ENCODE results near the gene HIBCH.
A peak's percentile ranks its signal among the peaks of the same experiment; 100 is the strongest.

HIBCH gene

DNA sequence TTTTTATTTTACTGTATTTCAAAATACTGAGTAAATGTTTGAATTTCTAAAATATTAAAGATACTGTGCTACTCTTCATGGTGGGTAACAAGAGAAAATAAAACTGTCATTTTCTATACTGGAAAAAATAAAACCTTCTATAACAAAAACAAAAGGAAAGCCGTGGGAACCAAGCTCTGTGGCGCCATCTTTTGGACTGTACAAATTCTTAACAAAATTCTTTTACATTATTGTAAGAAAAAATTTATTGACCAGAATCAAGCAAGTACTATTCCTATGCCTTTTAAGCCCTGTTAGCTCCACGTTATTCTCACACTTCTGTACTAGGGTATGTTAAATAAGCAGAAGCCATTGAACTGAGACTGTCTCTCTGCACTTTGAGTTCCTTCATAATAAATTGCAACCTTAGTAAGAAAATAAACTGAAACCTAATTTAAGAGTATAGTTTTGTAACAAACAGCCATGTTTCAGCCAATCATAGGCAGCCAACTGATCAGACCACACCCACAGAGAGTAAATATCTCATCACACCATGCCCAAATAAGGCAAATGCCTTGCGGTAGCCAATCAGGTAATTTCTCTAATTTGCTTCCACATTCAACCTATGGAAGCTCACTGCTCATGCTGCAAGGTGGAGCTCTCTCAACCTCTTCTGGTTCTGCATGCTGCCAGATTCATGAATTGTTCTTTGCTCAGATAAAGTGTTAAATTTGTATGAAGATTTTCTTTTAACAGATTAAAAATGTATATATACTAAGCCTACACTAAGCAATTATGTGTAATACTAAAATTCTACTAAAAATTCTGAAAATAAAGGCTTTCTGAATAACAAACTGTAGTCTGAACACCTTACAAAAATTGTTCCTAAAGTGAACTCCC, 42.2 kb downstream of the HIBCH start:
- Histone ChIP-seq H3K4me2 (ENCODE audit: low read length) (no peak overlapping the region), H3K9me2 (ENCODE audit: low read depth, low read length) (no peaks in the 10 kb centered on the region), H3K4me1 (ENCODE audit: insufficient read depth, low read length, severe bottlenecking) (peaks cover 4% of the 10 kb centered on the region), H3K79me2 (ENCODE audit: insufficient read depth, low read length) (no peaks in the 10 kb centered on the region), H4K20me1 (ENCODE audit: insufficient read depth, low read length) (no peaks in the 10 kb centered on the region), H3K4me3 (ENCODE audit: low read depth, low read length, poor library complexity, severe bottlenecking) (no peak overlapping the region), H3K27ac (ENCODE audit: low read depth, low read length, poor library complexity, severe bottlenecking) (no peak overlapping the region), H3K9me3 (ENCODE audit: low read length) (no peaks in the 10 kb centered on the region), H2AFZ (ENCODE audit: low read length) (no peak overlapping the region), H3F3A (ENCODE audit: insufficient read depth, low read length) (no peaks in the 10 kb centered on the region), H3K9ac (ENCODE audit: low read length) (no peak overlapping the region), H3K27me3 (ENCODE audit: insufficient read depth, low read length) (no peaks in the 10 kb centered on the region), H3K36me3 (ENCODE audit: insufficient read depth, low read length) (no peaks in the 10 kb centered on the region; the same call in 1 of the 2 replicates)
- TF ChIP-seq EZH2 (IDR thresholded peaks at IDR 0.05; ENCODE audit: borderline replicate concordance, low read length) = no peak
- TF ChIP-seq, protein P1, sequence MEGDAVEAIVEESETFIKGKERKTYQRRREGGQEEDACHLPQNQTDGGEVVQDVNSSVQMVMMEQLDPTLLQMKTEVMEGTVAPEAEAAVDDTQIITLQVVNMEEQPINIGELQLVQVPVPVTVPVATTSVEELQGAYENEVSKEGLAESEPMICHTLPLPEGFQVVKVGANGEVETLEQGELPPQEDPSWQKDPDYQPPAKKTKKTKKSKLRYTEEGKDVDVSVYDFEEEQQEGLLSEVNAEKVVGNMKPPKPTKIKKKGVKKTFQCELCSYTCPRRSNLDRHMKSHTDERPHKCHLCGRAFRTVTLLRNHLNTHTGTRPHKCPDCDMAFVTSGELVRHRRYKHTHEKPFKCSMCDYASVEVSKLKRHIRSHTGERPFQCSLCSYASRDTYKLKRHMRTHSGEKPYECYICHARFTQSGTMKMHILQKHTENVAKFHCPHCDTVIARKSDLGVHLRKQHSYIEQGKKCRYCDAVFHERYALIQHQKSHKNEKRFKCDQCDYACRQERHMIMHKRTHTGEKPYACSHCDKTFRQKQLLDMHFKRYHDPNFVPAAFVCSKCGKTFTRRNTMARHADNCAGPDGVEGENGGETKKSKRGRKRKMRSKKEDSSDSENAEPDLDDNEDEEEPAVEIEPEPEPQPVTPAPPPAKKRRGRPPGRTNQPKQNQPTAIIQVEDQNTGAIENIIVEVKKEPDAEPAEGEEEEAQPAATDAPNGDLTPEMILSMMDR (IDR thresholded peaks at IDR 0.05; ENCODE audit: low read length) = peak; percentile 58; the same call in 1 of the 2 replicates

DNA sequence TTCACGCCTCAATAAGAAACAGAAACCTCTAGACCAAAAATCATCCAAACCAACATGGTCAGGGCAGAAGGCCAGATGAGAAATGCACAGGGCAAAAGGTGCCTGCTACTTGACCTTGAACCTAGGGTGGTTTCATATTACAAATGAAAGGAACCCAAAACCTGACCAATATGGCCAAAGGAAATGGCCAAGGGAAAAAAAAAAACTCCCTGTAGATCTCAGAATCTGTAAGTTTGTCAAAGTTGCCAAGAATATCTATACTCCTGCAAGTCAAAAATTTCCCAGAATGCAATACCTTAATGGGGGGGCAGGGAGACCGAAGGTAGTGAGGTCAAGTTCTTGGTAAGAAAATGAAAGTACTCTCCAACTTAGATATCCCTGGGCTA, 47.2 kb downstream of the HIBCH start:
- H3K79me2 ChIP-seq (ENCODE audit: insufficient read depth, low read length) = no peaks in the 10 kb centered on the region
- H3K9ac ChIP-seq (ENCODE audit: low read length) = no peak overlapping the region
- no peaks in the 10 kb centered on the region for H3K27me3 ChIP-seq (ENCODE audit: insufficient read depth, low read length)
- H3K27ac ChIP-seq (ENCODE audit: low read depth, low read length, poor library complexity, severe bottlenecking) = no peak overlapping the region
- peaks cover 1% of the 10 kb centered on the region for H3K4me1 ChIP-seq (ENCODE audit: insufficient read depth, low read length, severe bottlenecking)
- no peaks in the 10 kb centered on the region for H3K9me2 ChIP-seq (ENCODE audit: low read depth, low read length)
- H2AFZ ChIP-seq (ENCODE audit: low read length) = no peak overlapping the region
- H3F3A ChIP-seq (ENCODE audit: insufficient read depth, low read length) = no peaks in the 10 kb centered on the region
- H3K4me3 ChIP-seq (ENCODE audit: low read depth, low read length, poor library complexity, severe bottlenecking) = no peak overlapping the region
- TF ChIP-seq, protein P1 (IDR thresholded peaks at IDR 0.05; ENCODE audit: low read length) = no peak
- no peak for TF ChIP-seq EZH2 (IDR thresholded peaks at IDR 0.05; ENCODE audit: borderline replicate concordance, low read length)
- no peaks in the 10 kb centered on the region for H3K36me3 ChIP-seq (ENCODE audit: insufficient read depth, low read length)
- H3K9me3 ChIP-seq (ENCODE audit: low read length) = no peaks in the 10 kb centered on the region
- H4K20me1 ChIP-seq (ENCODE audit: insufficient read depth, low read length) = no peaks in the 10 kb centered on the region
- H3K4me2 ChIP-seq (ENCODE audit: low read length) = no peak overlapping the region

DNA sequence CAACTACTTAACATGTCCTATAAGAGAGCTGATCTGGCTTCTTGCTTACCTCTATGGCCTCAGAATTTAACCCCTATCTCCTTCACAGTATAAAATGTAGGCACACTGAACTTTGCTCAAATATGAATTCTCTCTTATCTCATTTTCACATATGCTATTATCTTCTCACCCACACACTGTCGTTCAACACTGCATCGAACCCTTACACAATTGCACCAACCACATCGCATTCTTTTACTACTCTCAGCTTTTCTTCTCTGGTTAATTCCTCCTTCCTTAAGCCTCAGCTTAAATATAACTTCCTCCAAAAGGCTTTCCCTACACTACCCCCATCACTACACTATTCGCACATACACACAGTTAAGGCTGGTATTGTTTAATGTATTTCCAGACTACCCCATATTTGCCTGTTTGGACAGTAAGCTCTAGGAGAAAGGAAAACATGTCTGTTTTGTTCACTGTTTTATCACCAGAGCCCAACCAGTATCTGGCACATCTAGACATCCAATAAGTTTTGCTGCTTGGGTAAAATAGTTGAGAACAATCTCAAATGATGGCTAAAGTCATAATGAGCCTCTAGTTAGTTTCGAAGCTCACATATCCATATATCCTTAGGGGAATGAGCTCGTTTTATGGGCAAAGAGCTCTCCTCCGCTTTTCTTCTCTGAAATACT, 47.7 kb downstream of the HIBCH start:
- no peaks in the 10 kb centered on the region for H3K9me3 ChIP-seq (ENCODE audit: low read length)
- no peaks in the 10 kb centered on the region for H3K9me2 ChIP-seq (ENCODE audit: low read depth, low read length)
- no peak overlapping the region for H3K9ac ChIP-seq (ENCODE audit: low read length)
- no peaks in the 10 kb centered on the region for H3K4me1 ChIP-seq (ENCODE audit: insufficient read depth, low read length, severe bottlenecking)
- H3F3A ChIP-seq (ENCODE audit: insufficient read depth, low read length) = no peaks in the 10 kb centered on the region
- no peaks in the 10 kb centered on the region for H3K27me3 ChIP-seq (ENCODE audit: insufficient read depth, low read length)
- H3K27ac ChIP-seq (ENCODE audit: low read depth, low read length, poor library complexity, severe bottlenecking) = no peak overlapping the region
- no peaks in the 10 kb centered on the region for H3K79me2 ChIP-seq (ENCODE audit: insufficient read depth, low read length)
- H2AFZ ChIP-seq (ENCODE audit: low read length) = no peak overlapping the region
- H3K4me3 ChIP-seq (ENCODE audit: low read depth, low read length, poor library complexity, severe bottlenecking) = no peak overlapping the region
- no peaks in the 10 kb centered on the region for H4K20me1 ChIP-seq (ENCODE audit: insufficient read depth, low read length)
- no peak for TF ChIP-seq EZH2 (IDR thresholded peaks at IDR 0.05; ENCODE audit: borderline replicate concordance, low read length)
- TF ChIP-seq, protein P1 (IDR thresholded peaks at IDR 0.05; ENCODE audit: low read length) = no peak
- H3K4me2 ChIP-seq (ENCODE audit: low read length) = no peak overlapping the region
- H3K36me3 ChIP-seq (ENCODE audit: insufficient read depth, low read length) = no peaks in the 10 kb centered on the region
